GM12878 (cell line): ENCODE measurements around the gene TMEM138.

Experiments used
- CBX3 ChIP-seq: fragments of 200-600 bp; sonication (generic); IDR thresholded peaks from 2 replicates; pipeline ENCODE4 v1.6.1; 2016; ENCODE audit warnings: low read depth, borderline replicate concordance
- CEBPB ChIP-seq, 2 experiments: fragments of 150-350 bp in 1 of 2; IDR thresholded peaks; 2 replicates each; pipeline ENCODE4 v1.6.1; 2012 to 2014; ENCODE audit warnings: low read depth in 2 of 2, low read length in 2 of 2, borderline replicate concordance in 1 of 2, inconsistent platforms in 1 of 2
- CTCF ChIP-seq, 3 experiments: IDR thresholded peaks in 2 of 3; conservative IDR thresholded peaks in 1 of 3; 2 replicates each; pipeline ENCODE4 v1.5.1; 2011; ENCODE audit warnings: low read depth in 3 of 3, low read length in 3 of 3, mild to moderate bottlenecking in 3 of 3, control low read depth in 2 of 3, moderate library complexity in 2 of 3, inconsistent platforms in 1 of 3, mixed read lengths in 1 of 3; ENCODE audit not compliant: control insufficient read depth in 2 of 3, insufficient read depth in 1 of 3; ENCODE audit errors: extremely low read depth in 1 of 3
- EP300 ChIP-seq, 2 experiments: fragments of 150-350 bp in 1 of 2; IDR thresholded peaks; 2 replicates each; pipeline ENCODE4 v1.6.1; 2011 to 2012; ENCODE audit warnings: low read depth in 2 of 2, low read length in 2 of 2, borderline replicate concordance in 1 of 2, improper control_type of control experiment in 1 of 2, inconsistent platforms in 1 of 2; ENCODE audit not compliant: control insufficient read depth in 1 of 2
- FOXM1 ChIP-seq: IDR thresholded peaks from 2 replicates; pipeline ENCODE4 v1.6.1; 2012; ENCODE audit warnings: low read depth, mild to moderate bottlenecking, inconsistent platforms, low read length, moderate library complexity
- HCFC1 ChIP-seq: fragments of 150-350 bp; IDR thresholded peaks from 2 replicates; pipeline ENCODE4 v1.6.1; 2014; ENCODE audit warnings: low read length
- KDM1A ChIP-seq: fragments of 200-600 bp; sonication (generic); IDR thresholded peaks from 2 replicates; pipeline ENCODE4 v1.6.1; 2016; ENCODE audit warnings: borderline replicate concordance
- MYC ChIP-seq: IDR thresholded peaks from 2 replicates; pipeline ENCODE4 v1.6.1; 2011; ENCODE audit warnings: mild to moderate bottlenecking, low read length, moderate library complexity, inconsistent platforms; ENCODE audit not compliant: insufficient read depth, insufficient replicate concordance, insufficient read length, severe bottlenecking
- NRF1 ChIP-seq: conservative IDR thresholded peaks from 2 replicates; pipeline ENCODE4 v1.6.1; 2011; ENCODE audit warnings: mild to moderate bottlenecking, low read depth, low read length, improper control_type of control experiment
- POLR2AphosphoS5 ChIP-seq: IDR thresholded peaks from 2 replicates; pipeline ENCODE4 v1.6.1; 2011; ENCODE audit warnings: mild to moderate bottlenecking, low read length, inconsistent platforms
- SMC3 ChIP-seq: IDR thresholded peaks from 2 replicates; pipeline ENCODE4 v1.6.1; 2011; ENCODE audit warnings: low read length, improper control_type of control experiment, borderline replicate concordance
- SREBF2 ChIP-seq: IDR thresholded peaks from 2 replicates; pipeline ENCODE4 v1.6.1; 2012; ENCODE audit warnings: mild to moderate bottlenecking, low read length
- TF ChIP-seq, protein P1 (sequence below): fragments of 150-350 bp; IDR thresholded peaks from 2 replicates; pipeline ENCODE4 v1.6.1; 2016; ENCODE audit warnings: low read depth, low read length

GRCh38 chr11:61329871-61330270 is 32.3 kb upstream of the TMEM138 start:
- no peak for TF ChIP-seq CTCF (IDR thresholded peaks at IDR 0.05 in 2 of 3, conservative IDR thresholded peaks at IDR 0.05 in 1 of 3; ENCODE audit: control insufficient read depth in 2 of 3, extremely low read depth in 1 of 3, insufficient read depth in 1 of 3, low read depth in 3 of 3, low read length in 3 of 3)
- no peak for TF ChIP-seq KDM1A
- no peak for TF ChIP-seq MYC
- TF ChIP-seq EP300 (IDR thresholded peaks at IDR 0.05; ENCODE audit: borderline replicate concordance in 1 of 2, control insufficient read depth in 1 of 2, low read depth in 2 of 2, low read length in 2 of 2), result no peak
- no peak for TF ChIP-seq HCFC1
- TF ChIP-seq CEBPB (IDR thresholded peaks at IDR 0.05; ENCODE audit: borderline replicate concordance in 1 of 2, low read depth in 2 of 2, low read length in 2 of 2), result no peak
- TF ChIP-seq CBX3, result no peak
- no peak for TF ChIP-seq SREBF2
- TF ChIP-seq, protein P1, sequence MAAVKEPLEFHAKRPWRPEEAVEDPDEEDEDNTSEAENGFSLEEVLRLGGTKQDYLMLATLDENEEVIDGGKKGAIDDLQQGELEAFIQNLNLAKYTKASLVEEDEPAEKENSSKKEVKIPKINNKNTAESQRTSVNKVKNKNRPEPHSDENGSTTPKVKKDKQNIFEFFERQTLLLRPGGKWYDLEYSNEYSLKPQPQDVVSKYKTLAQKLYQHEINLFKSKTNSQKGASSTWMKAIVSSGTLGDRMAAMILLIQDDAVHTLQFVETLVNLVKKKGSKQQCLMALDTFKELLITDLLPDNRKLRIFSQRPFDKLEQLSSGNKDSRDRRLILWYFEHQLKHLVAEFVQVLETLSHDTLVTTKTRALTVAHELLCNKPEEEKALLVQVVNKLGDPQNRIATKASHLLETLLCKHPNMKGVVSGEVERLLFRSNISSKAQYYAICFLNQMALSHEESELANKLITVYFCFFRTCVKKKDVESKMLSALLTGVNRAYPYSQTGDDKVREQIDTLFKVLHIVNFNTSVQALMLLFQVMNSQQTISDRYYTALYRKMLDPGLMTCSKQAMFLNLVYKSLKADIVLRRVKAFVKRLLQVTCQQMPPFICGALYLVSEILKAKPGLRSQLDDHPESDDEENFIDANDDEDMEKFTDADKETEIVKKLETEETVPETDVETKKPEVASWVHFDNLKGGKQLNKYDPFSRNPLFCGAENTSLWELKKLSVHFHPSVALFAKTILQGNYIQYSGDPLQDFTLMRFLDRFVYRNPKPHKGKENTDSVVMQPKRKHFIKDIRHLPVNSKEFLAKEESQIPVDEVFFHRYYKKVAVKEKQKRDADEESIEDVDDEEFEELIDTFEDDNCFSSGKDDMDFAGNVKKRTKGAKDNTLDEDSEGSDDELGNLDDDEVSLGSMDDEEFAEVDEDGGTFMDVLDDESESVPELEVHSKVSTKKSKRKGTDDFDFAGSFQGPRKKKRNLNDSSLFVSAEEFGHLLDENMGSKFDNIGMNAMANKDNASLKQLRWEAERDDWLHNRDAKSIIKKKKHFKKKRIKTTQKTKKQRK, result no peak
- no peak for TF ChIP-seq NRF1
- no peak for TF ChIP-seq FOXM1
- no peak for TF ChIP-seq POLR2AphosphoS5
- no peak for TF ChIP-seq SMC3
